HG03103 (cell line): ENCODE measurements around the gene CCDC30.

Experiments used
- ATAC-seq: cut with Tn5 transposase; IDR thresholded peaks from one replicate; pipeline ENCODE4 v1.9.1; 2021; ENCODE audit warnings: low read depth; ENCODE audit not compliant: unreplicated experiment

Gene CCDC30

GRCh38 chr1:42684139-42684538 lies 221.1 kb downstream of the CCDC30 start:
- no peak for ATAC-seq

- ATAC-seq = no peak
Observed at GRCh38 chr1:42686418-42686817, 223.3 kb downstream of the CCDC30 start.

- no peak for ATAC-seq
Observed at GRCh38 chr1:42689912-42690311, 226.8 kb downstream of the CCDC30 start.

- no peak for ATAC-seq
Observed at GRCh38 chr1:42690477-42691156, 227.5 kb downstream of the CCDC30 start.

- ATAC-seq = no peak
Observed at GRCh38 chr1:42691157-42691498, 228.0 kb downstream of the CCDC30 start.

- ATAC-seq = no peak
Observed at GRCh38 chr1:42692461-42692860, 229.4 kb downstream of the CCDC30 start.

- no peak for ATAC-seq
Observed at GRCh38 chr1:42692911-42693310, 229.8 kb downstream of the CCDC30 start.

GRCh38 chr1:42698081-42698813 lies 235.2 kb downstream of the CCDC30 start:
- ATAC-seq = no peak

- no peak for ATAC-seq
Observed at GRCh38 chr1:42700006-42700405, 236.9 kb downstream of the CCDC30 start.

- ATAC-seq = no peak
Observed at GRCh38 chr1:42703888-42704464, 240.9 kb downstream of the CCDC30 start.
